H1 (cell line): ENCODE results near the gene WNK2. TPM values are rescaled to one million over a fixed set of nuclear protein-coding genes. Genes with fewer than 3 reads are reported as not detected.

Source experiments
- BCL11A ChIP-seq, 2 experiments: IDR thresholded peaks; one replicate each; pipeline ENCODE4 v1.6.1; 2011; ENCODE audit warnings: low read depth in 2 of 2, low read length in 2 of 2, mild to moderate bottlenecking in 2 of 2
- CHD1 ChIP-seq: IDR thresholded peaks from 2 replicates; pipeline ENCODE4 v1.6.1; 2012; ENCODE audit warnings: low read depth, low read length, improper control_type of control experiment
- CREB1 ChIP-seq: IDR thresholded peaks from 2 replicates; pipeline ENCODE4 v1.6.1; 2012; ENCODE audit warnings: inconsistent platforms
- EZH2 ChIP-seq: fragments of 200-600 bp; sonication (generic); IDR thresholded peaks from 2 replicates; pipeline ENCODE4 v1.7.1; 2012; ENCODE audit warnings: low read depth, mild to moderate bottlenecking, moderate library complexity, low read length, inconsistent platforms; ENCODE audit not compliant: severe bottlenecking
- JUN ChIP-seq: IDR thresholded peaks from 2 replicates; pipeline ENCODE4 v1.6.1; 2011; ENCODE audit warnings: low read depth, mild to moderate bottlenecking, improper control_type of control experiment, low read length
- RNF2 ChIP-seq: fragments of 200-900, 300-1000 bp; sonication (generic); IDR thresholded peaks from 2 replicates; pipeline ENCODE4 v1.7.1; 2016; ENCODE audit warnings: borderline replicate concordance, low read depth, mild to moderate bottlenecking, antibody characterized with exemption, low read length; ENCODE audit not compliant: poor library complexity, severe bottlenecking; ENCODE audit errors: missing control alignments
- RXRA ChIP-seq: IDR thresholded peaks from 2 replicates; pipeline ENCODE4 v1.6.1; 2011; ENCODE audit warnings: low read depth, mild to moderate bottlenecking, low read length, moderate library complexity; ENCODE audit not compliant: insufficient read depth
- polyA plus RNA-seq, 7 experiments: library from polyadenylated mRNA; depleted of rRNA in 3 of 7; stranded (reverse) in 5 of 7; unstranded in 2 of 7; fragments of >200 nt in 5 of 7; fragments of 200-250 nt in 2 of 7; gene quantifications; 1 replicate in 5 of 7; 2 replicates in 1 of 7; 4 replicates in 1 of 7; pipeline versions ENCODE4 v1.2.1 to v1.2.3, GENCODE V29; 2011 to 2013; ENCODE audit warnings: missing spikeins in 2 of 7, mixed read lengths in 2 of 7
- total RNA-seq: library from RNA; stranded (reverse); fragmentation: NEBNext Ultra II Directional; extraction: Animal tissue kit (Norgen Biotek cat#: 25700); gene quantifications from 2 replicates; pipeline ENCODE4 v1.2.1, GENCODE V29; 2021

The WNK2 gene
- total and polyA plus RNA-seq, 2 of the 8 experiments (the other 6 are each of a cell fraction or from before 2014, with no cell fraction given): 12.0 to 87.2 TPM

GRCh38 chr9:93139365-93140182 lies 44.4 kb upstream of the WNK2 start (continued):
- TF ChIP-seq BCL11A (IDR thresholded peaks at IDR 0.05; ENCODE audit: low read depth in 2 of 2, low read length in 2 of 2) (no peak), EZH2 (no peak), CHD1 (no peak), CREB1 (no peak), RXRA (no peak), RNF2 (no peak), JUN (no peak)
